ENCODE data around the gene KIF26A.

DNA sequence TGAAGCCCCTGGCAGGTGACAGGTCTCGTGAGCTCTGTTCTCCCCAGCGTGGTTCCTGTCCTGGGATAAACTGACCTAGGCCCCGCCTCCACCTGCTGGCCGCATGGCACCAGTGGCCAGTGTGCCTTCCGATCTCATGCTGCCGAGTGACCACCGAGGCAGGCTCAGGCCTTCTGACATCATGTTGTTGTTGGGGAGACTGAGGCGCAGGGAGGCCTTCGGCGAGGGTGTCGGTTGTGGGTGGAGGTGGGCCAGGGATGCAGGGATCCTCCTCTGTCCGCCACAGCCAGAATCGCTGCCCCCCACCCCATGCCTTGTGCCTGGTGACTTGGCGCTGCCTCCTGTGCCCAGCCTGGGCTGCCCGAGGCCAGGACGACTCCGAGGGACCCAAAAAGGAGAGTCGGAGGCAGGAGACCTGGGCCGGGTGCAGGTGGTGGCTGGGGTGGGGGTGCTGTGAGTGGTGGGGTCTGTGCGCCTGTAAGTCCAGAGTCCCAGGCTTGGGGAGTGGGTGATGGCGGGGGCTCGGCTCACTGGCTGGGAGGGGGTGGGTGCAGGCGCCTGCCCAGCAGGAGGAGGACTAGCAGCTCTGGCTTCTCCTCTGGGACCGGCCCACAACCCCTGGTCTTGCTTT, 28.5 kb upstream of the KIF26A start:
- no peak for TF ChIP-seq CTCF (IDR thresholded peaks at IDR 0.05; ENCODE audit: low read length)
- TF ChIP-seq EZH2 (IDR thresholded peaks at IDR 0.05; ENCODE audit: borderline replicate concordance, low read length): no peak

Data from OCI-LY1 (cell line).